ENCODE data around the gene RNF34.

RNF34 gene

DNA sequence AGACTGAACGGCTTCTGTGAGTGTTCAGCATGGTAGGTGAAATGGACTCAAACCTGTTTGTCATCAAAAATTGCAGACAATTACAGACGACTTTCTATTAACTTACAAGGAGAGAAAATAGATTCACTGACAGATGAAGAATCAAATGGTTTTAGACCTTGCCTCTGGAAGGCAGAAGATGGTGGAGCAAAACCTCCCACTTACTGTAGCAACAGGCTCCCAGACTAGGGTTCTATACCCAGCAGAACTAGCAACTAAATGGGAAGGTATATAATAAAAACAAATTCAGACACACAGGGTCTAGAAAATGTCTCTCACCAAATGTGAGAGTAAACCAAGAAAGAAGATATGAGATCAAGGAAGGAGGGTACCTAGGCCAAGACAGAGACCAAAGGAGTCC lies 36.8 kb downstream of the RNF34 start:
- TF ChIP-seq, protein P1, sequence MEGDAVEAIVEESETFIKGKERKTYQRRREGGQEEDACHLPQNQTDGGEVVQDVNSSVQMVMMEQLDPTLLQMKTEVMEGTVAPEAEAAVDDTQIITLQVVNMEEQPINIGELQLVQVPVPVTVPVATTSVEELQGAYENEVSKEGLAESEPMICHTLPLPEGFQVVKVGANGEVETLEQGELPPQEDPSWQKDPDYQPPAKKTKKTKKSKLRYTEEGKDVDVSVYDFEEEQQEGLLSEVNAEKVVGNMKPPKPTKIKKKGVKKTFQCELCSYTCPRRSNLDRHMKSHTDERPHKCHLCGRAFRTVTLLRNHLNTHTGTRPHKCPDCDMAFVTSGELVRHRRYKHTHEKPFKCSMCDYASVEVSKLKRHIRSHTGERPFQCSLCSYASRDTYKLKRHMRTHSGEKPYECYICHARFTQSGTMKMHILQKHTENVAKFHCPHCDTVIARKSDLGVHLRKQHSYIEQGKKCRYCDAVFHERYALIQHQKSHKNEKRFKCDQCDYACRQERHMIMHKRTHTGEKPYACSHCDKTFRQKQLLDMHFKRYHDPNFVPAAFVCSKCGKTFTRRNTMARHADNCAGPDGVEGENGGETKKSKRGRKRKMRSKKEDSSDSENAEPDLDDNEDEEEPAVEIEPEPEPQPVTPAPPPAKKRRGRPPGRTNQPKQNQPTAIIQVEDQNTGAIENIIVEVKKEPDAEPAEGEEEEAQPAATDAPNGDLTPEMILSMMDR (IDR thresholded peaks at IDR 0.05; ENCODE audit: control extremely low read depth, extremely low read depth, low read depth, missing control alignments): no peak
- ChIA-PET CTCF (no interaction called here), POLR2A (no interaction called here)
- DNase-seq (ENCODE audit: extremely low spot score): no peak

DNA sequence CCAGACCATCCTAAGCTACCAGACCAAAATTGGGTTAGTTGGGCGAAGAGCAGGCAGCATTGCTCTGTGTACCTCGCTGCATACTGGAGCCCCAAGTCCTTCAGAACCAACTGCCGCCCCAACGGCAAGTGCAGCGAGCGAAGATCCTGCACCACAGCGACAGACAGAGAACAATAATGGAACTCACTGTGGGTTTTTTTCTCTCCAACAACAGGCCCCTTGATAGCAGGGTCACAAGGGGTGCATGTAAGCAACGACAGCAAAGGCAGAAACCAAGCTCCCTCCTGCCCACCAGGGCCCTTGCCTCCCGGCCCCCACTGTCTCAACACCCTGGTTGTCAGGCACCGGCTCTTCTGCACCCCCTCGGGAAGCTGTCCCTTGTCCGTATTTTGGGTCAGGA lies 39.0 kb downstream of the RNF34 start:
- DNase-seq (ENCODE audit: extremely low spot score): no peak
- TF ChIP-seq, protein P1 (IDR thresholded peaks at IDR 0.05; ENCODE audit: control extremely low read depth, extremely low read depth, low read depth, missing control alignments): no peak
- ChIA-PET POLR2A (interaction anchor here (0.6 kb wide), 1 partner anchor 78 kb away, joined by 3 read pairs; no protein-coding TSS in a partner anchor), CTCF (interaction anchor here (1.0 to 2.1 kb wide), 3 partner anchors 15 to 104 kb away, joined by 4 to 5 read pairs (median 4); no protein-coding TSS in a partner anchor)

DNA sequence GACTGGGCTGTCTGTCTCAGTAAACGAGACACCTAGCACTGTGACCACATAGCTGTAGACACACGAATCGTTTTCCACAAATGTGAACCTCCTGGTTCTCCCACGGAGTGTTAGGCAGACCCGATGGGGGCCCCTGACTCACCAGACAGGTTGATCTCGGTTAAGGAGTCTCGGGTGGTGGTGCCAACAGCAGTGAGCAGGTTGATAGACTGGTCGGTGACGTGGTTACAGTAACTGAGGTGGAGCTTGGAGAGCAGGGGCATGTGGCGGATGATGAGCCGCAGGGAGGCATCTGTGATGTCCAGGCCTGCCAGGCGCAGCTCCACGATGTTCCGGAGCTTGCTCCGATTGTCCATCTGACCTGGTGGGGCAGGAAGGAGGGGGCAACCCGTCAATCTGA lies 39.8 kb downstream of the RNF34 start:
- TF ChIP-seq, protein P1 (IDR thresholded peaks at IDR 0.05; ENCODE audit: control extremely low read depth, extremely low read depth, low read depth, missing control alignments): no peak
- ChIA-PET POLR2A (interaction anchor here (0.6 kb wide), 1 partner anchor 79 kb away, joined by 3 read pairs; no protein-coding TSS in a partner anchor), CTCF (interaction anchor here (1.0 to 2.1 kb wide), 2 partner anchors 16 to 104 kb away, joined by 4 to 5 read pairs; no protein-coding TSS in a partner anchor)
- no peak for DNase-seq (ENCODE audit: extremely low spot score)

DNA sequence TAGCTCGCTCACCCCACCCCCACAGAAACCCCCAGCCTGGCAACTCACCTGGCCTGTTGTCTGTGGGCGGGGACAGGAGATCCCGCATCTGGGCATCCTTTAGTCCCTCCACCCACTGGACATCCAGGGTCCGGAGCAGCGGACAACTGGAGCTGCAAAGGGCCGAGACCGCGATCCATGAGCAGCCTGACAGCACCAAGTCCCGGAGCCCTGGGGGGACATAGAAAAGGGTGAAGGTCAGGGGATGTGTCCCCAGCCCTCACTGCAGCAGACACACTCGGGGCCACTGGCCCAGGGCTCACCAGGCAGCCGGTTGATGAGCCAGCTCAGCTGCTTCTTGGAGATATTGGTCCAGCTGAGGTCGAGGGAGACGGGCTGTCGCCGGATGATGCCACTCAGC lies 40.9 kb downstream of the RNF34 start:
- TF ChIP-seq, protein P1 (IDR thresholded peaks at IDR 0.05; ENCODE audit: control extremely low read depth, extremely low read depth, low read depth, missing control alignments): no peak
- CTCF ChIA-PET: interaction anchor here (3.2 to 7.7 kb wide), 4 partner anchors 17 to 109 kb away, joined by 15 to 79 read pairs (median 33); no protein-coding TSS in a partner anchor
- POLR2A ChIA-PET: no interaction called here

DNA sequence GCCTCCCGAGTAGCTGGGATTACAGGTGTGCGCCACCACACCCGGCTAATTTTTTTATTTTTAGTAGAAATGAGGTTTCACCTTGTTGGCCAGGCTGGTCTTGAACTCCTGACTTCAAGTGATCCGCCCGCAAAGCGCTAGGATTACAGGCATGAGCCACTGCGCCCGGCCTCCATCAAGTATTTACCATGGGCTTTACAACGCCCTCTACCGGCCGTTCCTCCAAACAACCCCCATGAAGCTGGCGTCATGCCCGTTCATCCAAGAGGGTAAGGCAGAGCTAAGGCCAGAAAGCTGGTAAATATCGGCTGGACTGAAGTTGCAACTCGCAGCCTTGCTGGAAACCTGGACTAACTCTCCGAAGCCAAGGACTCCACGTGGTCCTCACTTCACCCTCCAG lies 41.6 kb downstream of the RNF34 start:
- ChIA-PET POLR2A (no interaction called here), CTCF (interaction anchor here (2.0 to 7.7 kb wide), 8 partner anchors 8 to 110 kb away, joined by 7 to 79 read pairs (median 25); partner anchors contain the start of gene RNF34)
- TF ChIP-seq, protein P1 (IDR thresholded peaks at IDR 0.05; ENCODE audit: control extremely low read depth, extremely low read depth, low read depth, missing control alignments): no peak
- DNase-seq (ENCODE audit: extremely low spot score): no peak

More for the DNA sequence above, 40.9 kb downstream of the RNF34 start:
- DNase-seq (ENCODE audit: extremely low spot score): no peak

DNA sequence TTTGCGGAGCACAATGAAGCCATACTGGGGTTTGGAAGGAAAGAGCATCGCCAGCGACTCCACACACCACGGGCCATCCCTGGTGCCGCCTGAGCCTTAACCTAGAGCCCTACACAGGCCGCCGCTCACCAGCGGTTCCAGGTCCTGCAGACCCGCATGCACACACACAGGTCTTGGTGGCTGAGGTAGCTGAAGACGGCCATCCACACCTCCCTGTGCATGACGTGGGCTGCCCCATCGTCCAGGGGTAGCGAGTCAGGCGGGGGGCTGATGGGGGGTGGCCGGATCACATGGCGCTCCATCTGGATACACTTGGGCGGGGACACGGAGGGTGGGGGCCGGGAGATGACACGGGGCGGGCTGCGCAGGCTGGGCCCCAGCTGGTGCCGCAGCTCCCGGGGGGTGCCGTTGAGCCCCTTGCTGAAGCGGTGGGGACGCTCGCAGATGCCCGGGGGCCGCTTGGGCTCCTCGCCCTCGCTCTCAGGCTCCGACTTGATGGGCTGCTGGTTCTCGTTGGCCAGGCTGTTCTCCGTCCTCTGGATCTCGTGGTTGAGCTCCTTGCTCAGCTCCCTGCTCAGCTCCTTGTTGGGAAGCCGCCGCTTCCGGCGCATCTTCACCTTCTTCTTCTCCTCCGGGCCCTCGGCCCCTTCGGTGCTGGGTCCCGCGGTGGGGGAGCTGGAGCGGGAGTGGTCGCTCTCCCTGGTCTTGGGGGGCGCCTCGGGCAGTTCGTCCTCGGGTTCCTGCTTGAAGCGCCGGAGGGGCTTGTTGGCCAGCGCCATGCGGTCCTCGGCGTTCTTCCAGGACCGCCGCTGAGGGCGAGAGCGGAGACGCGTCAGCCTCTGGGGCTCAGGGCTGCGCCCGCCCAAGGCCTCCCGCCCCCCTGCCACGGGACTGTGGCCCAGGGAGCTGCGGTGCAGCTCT lies 42.4 kb downstream of the RNF34 start:
- TF ChIP-seq, protein P1 (IDR thresholded peaks at IDR 0.05; ENCODE audit: control extremely low read depth, extremely low read depth, low read depth, missing control alignments): no peak
- ChIA-PET POLR2A (interaction anchor here (0.9 to 1.1 kb wide), 2 partner anchors 10 to 42 kb away, joined by 3 to 4 read pairs; partner anchors contain the start of gene RNF34), CTCF (interaction anchor here (1.0 to 7.7 kb wide), 32 partner anchors 9 to 382 kb away, joined by 3 to 79 read pairs (median 5); partner anchors contain the start of gene RNF34)
- DNase-seq (ENCODE audit: extremely low spot score): no peak

Measured in GM10248 (cell line).